Measurements from ENCODE around the gene DBF4B. TPM values are rescaled to one million over a fixed set of nuclear protein-coding genes. Genes with fewer than 3 reads are reported as not detected.

DBF4B gene
- total and polyA plus RNA-seq, 10 of the 15 experiments (the other 5 are each of a cell fraction or from before 2014, with no cell fraction given): 2.4 to 24.6 (median 16.9) TPM

- no peaks in the 10 kb centered on the region for H3K9me3 ChIP-seq (replicated peaks; ENCODE audit: control insufficient read depth, insufficient read depth, low read length)
- in situ Hi-C loops (cut with MboI) (no loop called here), intact Hi-C loops (cut with micrococcal nuclease; ENCODE audit: unreplicated experiment) (no loop called here)
- no peaks in the 10 kb centered on the region for H4K20me1 ChIP-seq (ENCODE audit: control insufficient read depth, insufficient read depth)
- whole genome bisulfite sequencing (ENCODE audit: insufficient coverage, insufficient replicate concordance, low lambda C conversion rate, missing lambda C conversion rate): 22% methylated on average over 10 of the region's 15 CpGs
- RAD21 ChIA-PET (ENCODE audit: unreplicated experiment): no interaction called here
- SMC1A ChIA-PET (ENCODE audit: uncharacterized antibody, unreplicated experiment): no interaction called here
- no peak for DNase-seq (ENCODE audit: low read depth, low spot score)
- FAIRE-seq: no peak
- POLR2A ChIA-PET: no interaction called here
- no peaks in the 10 kb centered on the region for H3K36me3 ChIP-seq (ENCODE audit: control insufficient read depth in 2 of 2, insufficient read depth in 2 of 2, low read length in 1 of 2)
- CTCF ChIA-PET: interaction anchor here (1.2 kb wide), 1 partner anchor 8 kb away, joined by 3 read pairs; no protein-coding TSS in a partner anchor
- no peaks in the 10 kb centered on the region; a peak in 3 of 4 replicates for H3K27me3 ChIP-seq (replicated peaks in 1 of 2; ENCODE audit: control insufficient read depth in 2 of 2, insufficient read depth in 2 of 2, low read length in 1 of 2)
- H3K79me2 ChIP-seq (ENCODE audit: control insufficient read depth, insufficient read depth, low read length): no peaks in the 10 kb centered on the region
- TF ChIP-seq BCL11A (IDR thresholded peaks at IDR 0.05; ENCODE audit: low read depth, low read length): no peak
- no peak for TF ChIP-seq ZSCAN29 (IDR thresholded peaks at IDR 0.05)
- no peak for TF ChIP-seq CREM (IDR thresholded peaks at IDR 0.05; ENCODE audit: low read depth)
- TF ChIP-seq, protein P1, sequence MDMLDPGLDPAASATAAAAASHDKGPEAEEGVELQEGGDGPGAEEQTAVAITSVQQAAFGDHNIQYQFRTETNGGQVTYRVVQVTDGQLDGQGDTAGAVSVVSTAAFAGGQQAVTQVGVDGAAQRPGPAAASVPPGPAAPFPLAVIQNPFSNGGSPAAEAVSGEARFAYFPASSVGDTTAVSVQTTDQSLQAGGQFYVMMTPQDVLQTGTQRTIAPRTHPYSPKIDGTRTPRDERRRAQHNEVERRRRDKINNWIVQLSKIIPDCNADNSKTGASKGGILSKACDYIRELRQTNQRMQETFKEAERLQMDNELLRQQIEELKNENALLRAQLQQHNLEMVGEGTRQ (IDR thresholded peaks at IDR 0.05; ENCODE audit: borderline replicate concordance, low read depth, low read length): no peak
- TF ChIP-seq ESRRA (IDR thresholded peaks at IDR 0.05; ENCODE audit: low read length): no peak
- TF ChIP-seq, protein P2, sequence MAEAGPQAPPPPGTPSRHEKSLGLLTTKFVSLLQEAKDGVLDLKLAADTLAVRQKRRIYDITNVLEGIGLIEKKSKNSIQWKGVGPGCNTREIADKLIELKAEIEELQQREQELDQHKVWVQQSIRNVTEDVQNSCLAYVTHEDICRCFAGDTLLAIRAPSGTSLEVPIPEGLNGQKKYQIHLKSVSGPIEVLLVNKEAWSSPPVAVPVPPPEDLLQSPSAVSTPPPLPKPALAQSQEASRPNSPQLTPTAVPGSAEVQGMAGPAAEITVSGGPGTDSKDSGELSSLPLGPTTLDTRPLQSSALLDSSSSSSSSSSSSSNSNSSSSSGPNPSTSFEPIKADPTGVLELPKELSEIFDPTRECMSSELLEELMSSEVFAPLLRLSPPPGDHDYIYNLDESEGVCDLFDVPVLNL (IDR thresholded peaks at IDR 0.05; ENCODE audit: low read depth, low read length): no peak
- no peak for TF ChIP-seq CHD2 (IDR thresholded peaks at IDR 0.05; ENCODE audit: borderline replicate concordance, low read depth, low read length)
- no peak for TF ChIP-seq RCOR1 (conservative IDR thresholded peaks at IDR 0.05; ENCODE audit: low read depth, low read length)
- TF ChIP-seq CEBPB (IDR thresholded peaks at IDR 0.05; ENCODE audit: borderline replicate concordance in 1 of 2, low read depth in 2 of 2, low read length in 2 of 2): no peak
- no peak for TF ChIP-seq LARP7 (IDR thresholded peaks at IDR 0.05)
- TF ChIP-seq ZZZ3 (IDR thresholded peaks at IDR 0.05; ENCODE audit: control insufficient read depth, insufficient read length, low read depth): no peak
- no peak for TF ChIP-seq EZH2 (IDR thresholded peaks at IDR 0.05; ENCODE audit: borderline replicate concordance, control insufficient read depth, low read depth, low read length)
- no peak for ATAC-seq
- no peak overlapping the region for H3K27ac ChIP-seq (ENCODE audit: control insufficient read depth, insufficient read depth)
- BruUV-seq (replicated peaks): no TSS peak
- H3K4me3 ChIP-seq: no peak overlapping the region
- no peak overlapping the region for H2AFZ ChIP-seq (ENCODE audit: control insufficient read depth, low read depth, low read length)
- no peak overlapping the region for H3K9ac ChIP-seq (ENCODE audit: control insufficient read depth, insufficient read depth, low read length)
- no peak overlapping the region for H3K4me2 ChIP-seq (ENCODE audit: control insufficient read depth, insufficient read depth)
- no peaks in the 10 kb centered on the region for H3K4me1 ChIP-seq (ENCODE audit: control insufficient read depth, insufficient read depth, low read length)
Observed at GRCh38 chr17:44787271-44787940, 78.9 kb downstream of the DBF4B start.

Measured in GM12878 (cell line).